HG03558 (cell line): ENCODE measurements around the gene KCNG2.

Source experiments
- ATAC-seq: cut with Tn5 transposase; IDR thresholded peaks from one replicate; pipeline ENCODE4 v1.9.1; 2021; ENCODE audit warnings: moderate number of reproducible peaks; ENCODE audit not compliant: unreplicated experiment; ENCODE audit errors: extremely low read depth

The KCNG2 gene

DNA sequence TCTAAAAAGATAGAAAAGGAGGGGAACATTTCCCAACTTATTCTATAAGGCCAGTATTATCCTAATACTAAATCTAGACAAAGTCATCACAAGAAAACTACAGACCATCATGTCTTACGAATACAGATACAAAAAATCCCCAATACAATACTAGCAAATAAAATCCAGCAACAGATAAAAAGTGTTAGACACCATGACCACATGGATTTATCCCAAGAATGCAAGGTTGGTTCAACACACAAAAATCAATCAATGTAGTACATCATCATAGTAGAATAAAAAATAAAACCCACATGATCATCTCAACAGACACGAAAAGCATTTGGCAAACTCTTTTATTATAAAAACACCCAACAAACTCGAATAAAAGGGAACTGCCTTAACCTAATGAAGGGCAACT is 135.2 kb downstream of the KCNG2 start:
- ATAC-seq, result no peak

GRCh38 chr18:79933765-79934164 is 136.0 kb downstream of the KCNG2 start:
- ATAC-seq, result no peak

- no peak for ATAC-seq
Observed at GRCh38 chr18:79934311-79935097, 136.8 kb downstream of the KCNG2 start.

- no peak for ATAC-seq
Observed at GRCh38 chr18:79935098-79935480, 137.4 kb downstream of the KCNG2 start.

GRCh38 chr18:79935499-79935898 is 137.8 kb downstream of the KCNG2 start:
- no peak for ATAC-seq

DNA sequence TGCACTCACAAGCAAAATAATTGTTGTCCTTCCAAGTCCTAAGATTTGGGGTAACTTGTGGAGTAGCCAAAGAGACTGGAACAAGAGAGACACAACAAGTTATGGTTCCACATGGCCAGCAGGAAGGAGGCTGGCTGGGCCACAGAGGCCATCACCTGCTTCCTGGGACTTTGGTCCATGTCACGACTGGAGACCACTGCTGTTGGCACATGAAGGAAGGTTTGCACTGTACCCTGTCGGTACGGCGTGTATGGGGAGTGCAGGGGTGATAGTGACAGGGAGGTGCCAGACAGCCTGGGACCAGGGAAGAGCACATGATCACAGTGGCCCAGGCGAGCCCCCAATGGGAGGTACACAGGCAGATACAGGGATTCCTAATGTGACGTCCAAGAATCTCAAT is 138.2 kb downstream of the KCNG2 start:
- ATAC-seq, result no peak

DNA sequence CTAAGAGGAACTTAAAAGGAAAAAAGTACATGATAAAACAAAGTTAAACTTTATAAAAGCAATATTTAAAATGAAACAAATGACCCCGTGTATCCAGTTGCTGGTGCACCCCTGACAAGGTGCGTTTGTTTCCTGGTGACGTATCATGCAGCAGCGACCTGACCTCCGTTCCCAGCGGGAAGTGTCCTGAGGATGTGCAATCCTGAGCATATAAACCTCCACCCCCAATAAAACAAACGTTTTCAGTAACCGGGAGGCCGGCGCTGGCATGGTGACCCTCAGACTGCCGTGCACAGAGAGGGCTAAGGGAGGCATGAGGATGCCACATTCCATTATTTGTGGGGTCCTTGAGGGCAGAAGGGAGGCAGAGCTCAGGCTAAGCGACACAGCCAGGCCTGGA is 138.9 kb downstream of the KCNG2 start:
- no peak for ATAC-seq

DNA sequence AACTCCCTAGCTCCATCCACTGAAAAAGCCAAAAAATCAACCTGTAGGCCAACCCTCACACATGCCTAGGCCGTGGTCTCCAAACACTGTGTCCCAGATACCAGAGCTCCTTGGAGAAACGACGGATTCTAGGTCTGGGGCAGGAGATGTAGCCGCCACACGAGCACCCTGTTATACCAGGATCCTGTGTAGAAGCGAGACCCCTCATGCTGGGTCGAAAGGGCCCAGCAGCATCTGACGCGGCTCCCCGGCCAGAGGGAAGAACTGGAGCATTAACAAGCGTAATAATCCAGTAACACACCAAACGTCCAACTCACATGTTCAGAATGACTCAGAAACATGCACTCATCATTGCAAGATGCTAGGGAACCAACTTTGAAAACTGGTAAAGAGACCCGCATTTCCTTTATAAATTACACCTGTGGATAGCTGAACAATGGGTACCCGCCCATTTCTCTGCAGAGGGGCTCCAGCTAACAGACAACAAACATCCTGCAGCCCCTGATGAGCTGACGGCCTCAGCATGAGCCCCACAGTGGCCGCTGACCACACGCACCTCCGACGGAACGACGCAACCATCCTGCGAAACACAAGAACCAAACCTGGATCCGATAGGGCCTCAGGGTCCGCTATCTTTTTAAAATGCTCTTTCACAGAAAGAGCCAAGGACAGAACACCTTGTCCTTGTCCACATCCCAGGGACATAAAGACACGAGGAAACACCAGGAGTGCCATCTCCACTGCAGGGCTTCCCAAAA is 139.5 kb downstream of the KCNG2 start:
- ATAC-seq, result no peak

- ATAC-seq, result no peak
Observed at GRCh38 chr18:79938196-79938595, 140.5 kb downstream of the KCNG2 start.

GRCh38 chr18:79939096-79939495 is 141.4 kb downstream of the KCNG2 start:
- no peak for ATAC-seq

- no peak for ATAC-seq
Observed at GRCh38 chr18:79940126-79940813, 142.5 kb downstream of the KCNG2 start.

GRCh38 chr18:79940814-79941472 is 143.2 kb downstream of the KCNG2 start:
- ATAC-seq, result no peak

- no peak for ATAC-seq
Observed at GRCh38 chr18:79941473-79942119, 143.9 kb downstream of the KCNG2 start.

DNA sequence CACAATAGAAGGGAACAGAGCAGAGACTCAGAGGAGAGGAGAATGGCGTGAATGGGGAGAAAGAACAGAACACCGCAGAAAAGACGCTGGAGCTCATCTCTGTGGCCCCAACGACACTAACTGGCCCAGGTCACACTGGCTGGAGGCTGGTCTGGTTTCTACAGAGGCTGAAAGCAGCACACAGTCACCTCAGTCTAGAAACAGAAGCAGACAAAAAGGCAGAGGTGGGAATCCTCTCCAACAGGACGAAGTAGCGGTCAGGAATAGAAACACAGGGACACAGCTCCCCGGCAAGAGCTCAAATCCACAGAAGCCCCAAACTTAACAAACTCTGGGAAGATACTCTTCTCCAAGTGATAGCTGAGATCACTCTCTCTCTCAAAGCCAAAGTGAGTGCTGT is 144.5 kb downstream of the KCNG2 start:
- no peak for ATAC-seq

DNA sequence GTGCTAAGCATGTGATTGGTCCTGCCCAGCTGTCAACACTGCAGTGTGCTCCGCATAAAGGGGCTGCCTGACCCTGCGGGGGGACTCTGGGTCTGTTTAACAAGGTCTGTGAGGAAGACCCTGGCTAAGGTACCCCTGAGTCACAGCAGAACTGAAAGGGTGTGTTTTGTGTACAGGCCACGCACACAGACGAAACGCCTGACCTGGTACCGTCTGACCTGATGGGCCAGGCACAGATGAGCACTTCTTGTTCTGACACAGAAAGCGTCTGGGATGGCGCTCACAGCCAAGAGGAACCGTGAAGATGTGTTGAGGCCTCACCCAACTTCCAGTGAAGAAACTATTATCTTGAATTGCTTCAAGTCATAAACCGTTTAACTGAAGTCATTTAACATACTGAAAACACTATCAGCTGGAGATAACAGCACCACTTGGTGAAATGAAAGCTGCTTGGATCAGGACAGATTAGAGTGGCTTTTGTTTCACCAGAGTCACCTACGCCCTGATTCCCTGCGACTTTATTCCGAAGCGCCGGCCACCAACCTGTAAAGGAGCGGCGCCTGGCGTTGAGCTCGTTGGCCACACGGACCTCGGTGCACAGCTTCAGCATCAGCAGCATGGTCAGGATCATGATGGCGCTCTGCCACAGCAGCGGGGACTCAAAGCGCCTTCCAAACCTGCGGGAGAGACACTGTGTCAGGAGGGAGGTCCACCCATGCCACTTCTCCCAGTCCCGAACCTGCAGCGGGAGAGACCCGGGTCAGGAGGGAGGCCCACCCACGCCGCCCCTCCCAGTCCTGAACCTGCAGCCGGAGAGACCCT is 145.3 kb downstream of the KCNG2 start:
- no peak for ATAC-seq

DNA sequence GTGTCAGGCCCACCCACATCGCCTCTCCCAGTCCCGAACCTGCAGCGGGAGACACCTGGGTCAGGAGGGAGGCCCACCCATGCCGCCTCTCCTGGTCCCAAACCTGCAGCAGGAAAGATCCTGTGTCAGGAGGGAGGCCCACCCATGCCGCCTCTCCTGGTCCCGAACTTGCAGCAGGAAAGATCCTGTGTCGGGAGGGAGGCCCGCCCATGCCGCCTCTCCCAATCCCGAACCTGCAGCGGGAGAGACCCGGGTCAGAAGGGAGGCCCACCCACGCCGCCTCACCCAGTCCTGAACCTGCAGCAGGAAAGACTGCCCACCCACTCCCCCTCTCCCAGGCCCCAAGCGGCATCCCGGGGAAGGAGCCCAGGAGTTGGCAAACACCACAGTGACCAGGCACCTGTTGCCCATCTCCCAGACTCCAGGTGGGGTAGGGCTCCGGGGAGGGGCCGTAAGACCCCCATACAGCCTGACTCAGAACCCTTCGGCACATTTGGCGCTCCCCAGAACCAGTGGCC is 145.9 kb downstream of the KCNG2 start:
- no peak for ATAC-seq

DNA sequence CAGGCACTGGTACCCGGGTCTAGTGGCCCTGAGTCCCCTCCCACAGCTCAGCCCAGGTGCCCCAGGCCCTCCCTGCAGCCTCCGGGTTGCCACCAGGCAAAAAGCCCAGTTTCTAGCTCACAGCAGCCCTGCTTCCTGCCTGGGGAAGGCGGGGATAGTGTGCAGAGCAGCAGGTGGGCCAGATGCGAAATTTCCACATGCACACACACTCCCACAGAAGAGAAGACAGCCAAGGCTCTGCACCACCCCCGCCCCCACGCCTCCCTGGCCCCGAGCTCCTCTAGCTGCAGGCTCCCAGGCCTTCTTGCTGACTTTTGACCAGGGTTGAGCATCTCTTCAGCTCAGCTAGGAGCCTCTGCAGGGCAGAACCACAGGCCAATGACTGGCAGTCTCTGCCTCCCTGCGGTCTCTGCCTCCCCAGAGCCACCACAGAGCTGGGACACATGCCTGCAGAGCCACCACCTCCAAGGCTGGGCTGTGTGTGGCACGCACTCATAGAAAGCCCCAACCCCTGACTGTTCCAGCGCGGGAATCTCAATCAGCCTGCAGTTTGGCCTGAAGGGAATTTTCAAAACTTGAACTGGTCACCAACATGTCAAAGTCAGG is 146.5 kb downstream of the KCNG2 start:
- ATAC-seq, result no peak

GRCh38 chr18:79944746-79945117 is 147.0 kb downstream of the KCNG2 start:
- ATAC-seq, result no peak
